Stimulated activated CD4-positive, alpha-beta T cell treated with anti-CD3 and anti-CD28 coated beads, Interleukin-1b, Interleukin-23, amount 100 ng/mL, for 4 hours (primary cell): ENCODE results near the gene DMBT1.

ENCODE experiments used
- DNase-seq, 2 donors: peaks; one replicate each; pipeline ENCODE4 v3.0.0-alpha.2; 2020; ENCODE audit warnings: low read depth in 2 of 2

DMBT1 gene

DNA sequence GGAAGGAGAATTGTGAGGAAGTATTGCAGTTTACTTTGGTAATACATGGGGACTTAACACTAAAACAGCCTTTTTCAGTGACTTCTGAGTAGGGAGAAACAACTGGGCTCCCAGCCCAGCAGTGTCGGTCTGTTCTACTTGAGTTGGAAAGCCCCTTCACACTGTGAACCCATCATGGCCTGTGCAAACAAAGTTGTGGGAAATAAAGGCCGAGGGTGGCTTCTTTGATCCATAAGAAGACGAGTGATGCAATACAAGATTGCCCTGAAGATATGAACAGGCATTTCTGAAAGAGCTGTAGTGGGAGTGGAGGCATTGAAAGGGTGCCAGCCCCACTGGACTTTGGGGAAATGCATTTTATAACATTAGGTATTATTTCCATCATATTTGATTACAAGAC is 110.8 kb downstream of the DMBT1 start:
- no peak for DNase-seq

DNA sequence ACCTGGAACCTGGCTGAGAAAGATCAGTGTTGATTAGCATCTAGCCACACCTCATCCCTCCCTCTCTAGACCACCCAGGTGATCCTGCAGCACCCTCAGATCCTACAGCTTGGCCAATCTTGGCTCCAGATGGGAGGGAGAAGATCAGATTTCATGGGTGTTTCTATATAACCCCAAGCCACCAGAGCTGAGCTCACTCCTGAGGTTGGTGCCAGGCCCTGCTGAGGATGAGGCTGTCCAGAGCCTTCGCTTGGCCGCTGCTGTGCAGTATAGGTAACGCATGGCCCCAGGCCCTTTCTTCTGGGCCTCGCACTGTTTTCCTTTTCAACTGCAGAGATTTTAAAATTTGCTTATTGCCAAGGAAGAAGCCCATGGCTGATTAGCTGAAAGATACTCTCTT is 112.1 kb downstream of the DMBT1 start:
- DNase-seq = no peak

DNA sequence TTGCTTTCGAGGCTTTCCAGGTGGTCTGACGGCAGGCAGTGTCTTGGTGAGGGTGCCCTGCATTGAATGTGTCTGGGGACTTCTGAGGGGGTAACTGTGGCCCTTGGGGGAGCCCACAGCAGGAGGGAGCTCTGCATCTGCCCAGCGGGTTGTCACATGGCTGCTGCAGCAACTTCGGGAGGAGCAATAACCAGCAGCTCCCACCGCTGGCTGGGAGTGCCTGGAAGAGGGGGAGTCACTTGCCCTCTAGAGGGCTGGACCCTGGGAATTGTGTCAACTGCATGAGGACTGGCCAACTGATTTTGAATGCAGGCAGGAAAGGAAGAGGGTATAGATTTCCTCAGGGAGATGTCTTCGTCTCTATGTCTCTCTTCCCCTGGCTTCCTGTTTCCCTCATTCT is 112.7 kb downstream of the DMBT1 start:
- DNase-seq = no peak

DNA sequence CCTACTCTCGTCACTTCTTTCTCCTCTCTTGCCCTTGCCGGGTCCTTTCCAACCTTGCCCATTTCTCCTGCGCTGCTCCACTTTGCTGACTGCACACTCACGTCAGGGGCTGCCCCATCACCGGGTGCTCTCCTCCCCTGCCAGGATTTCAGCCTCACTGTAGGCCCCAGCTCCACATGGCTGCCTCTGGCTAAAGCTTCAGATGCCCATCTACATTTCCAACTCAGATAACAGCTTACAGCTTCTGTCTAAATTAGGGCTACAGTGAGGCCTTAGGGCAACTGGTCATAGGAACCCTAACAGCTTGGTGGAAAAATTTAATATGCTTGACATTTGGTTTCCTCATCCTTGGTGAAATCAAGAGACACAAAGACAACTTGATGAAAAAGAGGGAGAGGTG is 113.2 kb downstream of the DMBT1 start:
- DNase-seq = no peak

DNA sequence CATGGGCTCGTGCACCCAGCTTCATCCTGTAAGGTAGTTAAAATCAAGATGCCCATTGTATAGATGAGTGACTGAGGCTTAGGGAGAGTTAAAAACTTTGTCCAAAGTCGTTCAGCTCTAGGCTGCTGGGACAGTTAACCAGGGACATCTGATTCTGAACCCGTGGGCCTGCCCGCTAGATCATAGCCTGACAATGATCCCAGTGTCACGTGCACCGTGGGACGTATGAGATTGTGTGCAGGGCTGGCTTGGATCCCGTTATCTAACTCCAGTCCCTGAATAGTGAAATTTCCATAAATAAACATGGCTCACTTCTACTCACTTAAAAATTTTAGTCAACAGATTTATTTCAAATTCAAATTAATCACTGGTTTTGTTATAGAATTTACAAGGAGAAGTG is 114.2 kb downstream of the DMBT1 start:
- DNase-seq = no peak

DNA sequence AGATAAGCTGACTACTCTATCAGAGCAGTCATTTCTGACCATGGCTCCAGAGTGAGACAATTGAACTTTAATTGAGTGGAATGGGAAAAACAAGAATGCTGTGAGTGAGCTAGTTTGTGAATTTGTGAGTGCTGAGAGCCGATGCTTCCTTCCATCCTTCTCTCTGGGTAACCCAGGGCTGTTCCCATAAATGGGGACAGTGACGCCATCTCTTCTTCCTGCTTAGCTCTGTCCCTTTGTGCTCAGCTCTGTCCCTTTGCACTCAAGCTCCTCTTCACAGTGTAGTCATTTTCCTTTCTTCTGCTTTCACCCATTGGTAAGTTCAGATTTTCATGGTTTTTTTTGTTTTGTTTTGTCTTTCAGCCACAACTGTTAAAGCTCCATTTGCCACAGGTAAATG is 114.7 kb downstream of the DMBT1 start:
- no peak for DNase-seq

DNA sequence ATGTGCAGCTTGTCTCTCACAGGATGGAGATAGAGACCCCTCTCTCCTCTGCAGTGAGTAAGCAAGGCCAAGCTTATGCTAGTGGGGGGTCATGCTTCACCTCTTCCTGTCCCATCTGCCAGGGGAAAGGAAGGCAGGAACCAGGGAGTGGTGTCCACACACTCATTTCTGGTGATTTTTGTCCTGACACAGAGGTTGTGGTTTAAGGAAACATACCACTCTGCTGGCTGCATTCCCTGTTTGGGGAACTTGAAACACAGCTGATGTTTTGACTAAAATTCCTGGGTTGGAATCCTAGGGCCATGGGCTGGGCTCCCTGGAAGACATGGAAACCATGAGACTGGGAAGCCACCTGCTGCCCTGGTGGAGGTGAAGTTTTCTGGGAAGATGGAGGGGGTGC is 117.7 kb downstream of the DMBT1 start:
- no peak for DNase-seq

DNA sequence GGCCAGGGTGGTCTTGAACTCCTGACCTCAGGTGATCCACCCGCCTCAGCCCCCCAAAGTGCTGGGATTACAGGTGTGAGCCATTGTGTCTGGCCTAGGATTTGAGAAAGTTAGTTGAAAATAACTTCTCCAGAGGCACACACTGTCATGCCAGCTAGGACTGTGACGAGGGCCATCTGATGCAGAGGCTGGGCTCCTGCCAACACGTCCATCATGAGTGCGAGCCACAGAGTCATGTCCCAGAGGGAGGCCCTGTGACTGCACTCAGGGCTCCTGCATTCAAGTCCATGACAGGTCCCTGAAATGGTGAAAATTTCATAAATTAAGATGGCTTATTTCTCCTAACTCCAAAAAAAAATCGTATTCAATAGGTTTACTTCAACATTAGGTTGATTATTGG is 122.0 kb downstream of the DMBT1 start:
- DNase-seq = no peak

DNA sequence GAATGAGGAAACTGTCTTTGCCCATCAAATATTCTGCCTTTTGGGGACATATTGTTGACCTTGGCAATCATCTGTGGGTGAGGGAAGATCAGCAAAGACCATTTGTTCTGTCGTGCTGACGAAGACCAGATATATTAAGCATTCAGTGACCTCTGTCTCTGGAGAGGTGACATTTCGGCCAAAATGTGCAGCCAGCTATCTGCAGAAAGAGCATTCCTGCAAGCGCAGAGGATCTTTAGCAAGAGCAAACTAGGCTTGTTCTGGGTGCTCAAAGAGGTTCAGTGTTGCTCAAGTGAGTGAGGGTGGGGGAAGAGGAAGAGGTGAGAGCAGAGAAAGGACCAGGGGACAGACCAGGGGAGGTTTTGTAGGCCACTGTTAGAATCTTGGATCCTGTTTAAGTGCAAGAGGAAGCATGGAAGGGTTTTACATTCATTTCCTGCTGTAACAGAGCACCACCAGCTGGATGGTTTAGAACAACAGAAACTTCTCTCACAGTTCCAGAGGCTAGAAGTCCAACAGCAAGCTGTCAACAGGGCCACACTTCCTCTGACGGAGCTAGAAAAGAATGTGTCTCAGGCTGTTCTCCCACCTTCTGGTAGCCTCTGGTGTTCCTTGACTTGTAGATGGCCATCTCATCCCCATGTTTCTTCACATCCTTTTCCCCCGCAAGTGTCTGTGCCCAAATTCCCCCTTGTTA is 127.9 kb downstream of the DMBT1 start:
- DNase-seq = no peak

DNA sequence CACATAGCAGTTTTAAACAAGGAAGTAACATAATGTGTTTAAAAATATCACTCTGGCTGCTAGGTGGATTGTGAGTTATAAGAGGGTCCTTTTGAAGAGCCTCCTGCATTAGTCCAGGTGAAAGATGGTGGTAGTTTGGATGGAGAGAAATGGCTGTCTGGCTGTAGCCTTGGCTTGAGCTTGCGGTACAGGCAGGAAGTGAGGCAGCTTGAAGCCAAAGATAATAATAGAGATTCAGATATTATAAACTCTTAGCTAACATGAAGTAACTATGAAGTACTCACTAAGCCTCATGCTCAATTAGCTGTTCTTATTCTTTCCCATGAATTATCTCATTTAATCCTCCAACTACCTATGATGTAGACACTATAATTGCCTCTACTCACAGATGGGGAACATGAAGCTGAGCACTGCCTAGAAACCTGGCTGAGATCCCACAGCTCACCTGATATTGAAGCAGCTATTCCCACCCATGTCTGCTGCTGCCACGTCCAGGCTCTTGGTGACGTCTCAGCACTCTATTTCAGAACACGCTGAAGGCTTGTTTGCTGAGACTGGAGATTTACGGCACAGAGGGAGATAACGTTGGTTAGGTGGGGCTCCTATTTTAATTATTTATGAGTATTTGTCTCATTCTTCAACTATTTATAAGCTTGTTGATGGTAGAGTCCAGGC is 128.7 kb downstream of the DMBT1 start:
- DNase-seq = no peak

DNA sequence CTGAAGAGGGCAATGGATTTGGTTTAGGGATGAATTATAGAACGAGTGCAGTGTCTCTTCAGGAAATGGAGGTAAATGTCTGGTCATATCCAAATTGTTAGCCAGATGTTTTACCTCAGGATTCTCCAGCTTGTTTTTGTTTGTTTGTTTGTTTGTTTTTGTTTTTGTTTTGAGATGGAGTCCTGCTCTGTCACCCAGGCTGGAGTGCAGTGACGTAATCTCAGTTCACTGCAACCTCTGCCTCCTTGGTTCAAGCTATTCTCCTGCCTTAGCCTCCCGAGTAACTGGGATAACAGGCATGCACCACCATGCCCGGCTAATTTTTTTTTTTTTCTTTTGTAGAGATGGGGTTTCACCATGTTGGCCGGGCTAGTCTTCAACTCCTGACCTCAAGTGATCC is 132.2 kb downstream of the DMBT1 start:
- DNase-seq = no peak
